ENCODE results near the gene CELF1.

Gene CELF1

GRCh38 chr11:47538741-47539565 lies 14.0 kb downstream of the CELF1 start:
- no peaks in the 10 kb centered on the region for H3K9me3 ChIP-seq (replicated peaks; ENCODE audit: insufficient read depth, low read length)
- peaks cover 45% of the 10 kb centered on the region for H4K20me1 ChIP-seq (ENCODE audit: insufficient read depth, low read length)
- H2AFZ ChIP-seq (ENCODE audit: low read length): no peak overlapping the region
- H3K27me3 ChIP-seq (replicated peaks; ENCODE audit: insufficient read depth, low read length): no peaks in the 10 kb centered on the region
- no peaks in the 10 kb centered on the region for H3K9me2 ChIP-seq (replicated peaks; ENCODE audit: insufficient read depth, low read length)
- H3F3A ChIP-seq (ENCODE audit: insufficient read depth, low read length): no peaks in the 10 kb centered on the region
- no peaks in the 10 kb centered on the region for H3K36me3 ChIP-seq (replicated peaks; ENCODE audit: insufficient read depth, low read length)
- no peak for DNase-seq
- H3K4me1 ChIP-seq (ENCODE audit: low read length): no peaks in the 10 kb centered on the region
- peaks cover 100% of the 10 kb centered on the region for H3K79me2 ChIP-seq (ENCODE audit: low read length)
- no peak overlapping the region for H3K27ac ChIP-seq (ENCODE audit: low read length)
- TF ChIP-seq EZH2 (optimal IDR thresholded peaks at IDR 0.05; ENCODE audit: low read depth, low read length) (no peak), CTCF (IDR thresholded peaks at IDR 0.05; ENCODE audit: low read length) (no peak), EZH2phosphoT487 (IDR thresholded peaks at IDR 0.05; ENCODE audit: low read length) (no peak)
- no peak overlapping the region for H3K9ac ChIP-seq (ENCODE audit: low read length)
- H3K4me3 ChIP-seq (ENCODE audit: low read length): no peak overlapping the region
- no peak overlapping the region for H3K4me2 ChIP-seq (ENCODE audit: low read depth, low read length)

GRCh38 chr11:47536915-47537314 lies 16.0 kb downstream of the CELF1 start:
- H4K20me1 ChIP-seq (ENCODE audit: insufficient read depth, low read length): peaks cover 34% of the 10 kb centered on the region
- H3K27ac ChIP-seq (ENCODE audit: low read length): no peak overlapping the region
- H3K4me1 ChIP-seq (ENCODE audit: low read length): no peaks in the 10 kb centered on the region

GRCh38 chr11:47534704-47535251 lies 18.2 kb downstream of the CELF1 start:
- Histone ChIP-seq H3K27me3 (replicated peaks; ENCODE audit: insufficient read depth, low read length) (no peaks in the 10 kb centered on the region), H3K27ac (ENCODE audit: low read length) (no peak overlapping the region), H3K9ac (ENCODE audit: low read length) (no peak overlapping the region), H3K4me2 (ENCODE audit: low read depth, low read length) (no peak overlapping the region), H3K4me3 (ENCODE audit: low read length) (no peak overlapping the region), H3K36me3 (replicated peaks; ENCODE audit: insufficient read depth, low read length) (no peaks in the 10 kb centered on the region), H3K4me1 (ENCODE audit: low read length) (no peaks in the 10 kb centered on the region), H3K79me2 (ENCODE audit: low read length) (peaks cover 100% of the 10 kb centered on the region), H3K9me3 (replicated peaks; ENCODE audit: insufficient read depth, low read length) (no peaks in the 10 kb centered on the region), H3K9me2 (replicated peaks; ENCODE audit: insufficient read depth, low read length) (no peaks in the 10 kb centered on the region), H3F3A (ENCODE audit: insufficient read depth, low read length) (no peaks in the 10 kb centered on the region), H4K20me1 (ENCODE audit: insufficient read depth, low read length) (peaks cover 29% of the 10 kb centered on the region; the same call in 1 of the 2 replicates), H2AFZ (ENCODE audit: low read length) (no peak overlapping the region)
- TF ChIP-seq CTCF (IDR thresholded peaks at IDR 0.05; ENCODE audit: low read length) (no peak), EZH2 (optimal IDR thresholded peaks at IDR 0.05; ENCODE audit: low read depth, low read length) (no peak), EZH2phosphoT487 (IDR thresholded peaks at IDR 0.05; ENCODE audit: low read length) (no peak)
- no peak for DNase-seq

More at GRCh38 chr11:47536915-47537314, 16.0 kb downstream of the CELF1 start:
- Histone ChIP-seq H3K4me3 (ENCODE audit: low read length) (no peak overlapping the region), H3K36me3 (replicated peaks; ENCODE audit: insufficient read depth, low read length) (no peaks in the 10 kb centered on the region), H3K9ac (ENCODE audit: low read length) (no peak overlapping the region), H3K79me2 (ENCODE audit: low read length) (peaks cover 100% of the 10 kb centered on the region), H3K9me2 (replicated peaks; ENCODE audit: insufficient read depth, low read length) (no peaks in the 10 kb centered on the region), H2AFZ (ENCODE audit: low read length) (no peak overlapping the region), H3F3A (ENCODE audit: insufficient read depth, low read length) (no peaks in the 10 kb centered on the region), H3K27me3 (replicated peaks; ENCODE audit: insufficient read depth, low read length) (no peaks in the 10 kb centered on the region), H3K9me3 (replicated peaks; ENCODE audit: insufficient read depth, low read length) (no peaks in the 10 kb centered on the region), H3K4me2 (ENCODE audit: low read depth, low read length) (no peak overlapping the region)
- TF ChIP-seq EZH2phosphoT487 (IDR thresholded peaks at IDR 0.05; ENCODE audit: low read length) (no peak), CTCF (IDR thresholded peaks at IDR 0.05; ENCODE audit: low read length) (no peak)
- no peak for DNase-seq

Data from MM.1S (cell line).